ENCODE data around the gene KLHL36. TPM values are rescaled to one million over a fixed set of nuclear protein-coding genes. Genes with fewer than 3 reads are reported as not detected.

The KLHL36 gene
- total RNA-seq, 1 experiment from 2014 or later: 79.0 TPM

DNA sequence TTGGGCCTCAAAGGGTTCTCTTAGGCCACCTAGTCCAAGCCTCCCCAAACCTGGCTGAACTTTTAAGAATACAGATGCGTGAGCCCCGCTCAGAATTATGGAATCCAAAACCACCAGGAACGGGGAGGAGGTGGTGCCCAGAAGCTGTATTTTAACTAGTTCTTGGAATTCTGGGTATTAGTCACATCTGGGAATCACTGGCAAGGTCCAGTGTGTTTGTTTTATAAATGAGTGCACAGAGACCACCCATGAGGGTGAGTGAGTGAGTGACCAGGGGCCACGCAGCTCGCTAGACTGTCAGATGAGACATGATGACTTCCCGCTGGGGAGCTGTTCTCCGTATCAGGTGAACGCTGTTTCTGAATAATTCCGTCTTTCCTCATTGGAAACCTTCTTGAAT, 14.2 kb downstream of the KLHL36 start (continued):
- TF ChIP-seq CTCF (IDR thresholded peaks at IDR 0.05 in 2 of 3, conservative IDR thresholded peaks at IDR 0.05 in 1 of 3; ENCODE audit: borderline replicate concordance in 1 of 3, insufficient read depth in 1 of 3, low read depth in 2 of 3, low read length in 2 of 3): no peak
- no peak for TF ChIP-seq CEBPB (IDR thresholded peaks at IDR 0.05; ENCODE audit: low read depth)
- no peak for TF ChIP-seq SRF (IDR thresholded peaks at IDR 0.05; ENCODE audit: low read depth)

GRCh38 chr16:84663433-84664101, 15.3 kb downstream of the KLHL36 start:
- Histone ChIP-seq H3K36me3 (ENCODE audit: control insufficient read depth in 1 of 2, insufficient read depth in 2 of 2, low read length in 2 of 2) (peaks cover 26 to 35% of the 10 kb centered on the region in 2 experiments), H3K27me3 (ENCODE audit: insufficient read depth, low read length) (no peaks in the 10 kb centered on the region), H4K20me1 (ENCODE audit: insufficient read depth) (no peaks in the 10 kb centered on the region), H2AFZ (ENCODE audit: low read depth, low read length, poor library complexity, severe bottlenecking) (no peak overlapping the region), H3K9ac (ENCODE audit: low read length) (no peak overlapping the region), H3K79me2 (ENCODE audit: insufficient read depth, low read length) (no peaks in the 10 kb centered on the region), H3K4me3 (replicated peaks in 1 of 2; ENCODE audit: low read depth in 1 of 2, low read length in 2 of 2) (no peak overlapping the region), H3K27ac (ENCODE audit: low read depth, low read length) (no peak overlapping the region), H3K9me2 (ENCODE audit: insufficient read depth) (no peaks in the 10 kb centered on the region), H3K4me1 (ENCODE audit: control insufficient read depth in 1 of 2, insufficient read depth in 2 of 2, low read length in 2 of 2) (no peaks in the 10 kb centered on the region), H3K9me3 (ENCODE audit: control insufficient read depth in 1 of 2, insufficient read depth in 1 of 2, low read depth in 1 of 2, low read length in 2 of 2) (no peaks in the 10 kb centered on the region), H3K4me2 (ENCODE audit: low read length) (no peak overlapping the region)
- ChIA-PET CTCF (interaction anchor here (1.9 to 3.1 kb wide), 3 partner anchors 9 to 75 kb away, joined by 6 to 20 read pairs (median 12); no protein-coding TSS in a partner anchor), POLR2A (interaction anchor here (0.9 kb wide), 1 partner anchor 11 kb away, joined by 3 read pairs; no protein-coding TSS in a partner anchor), RAD21 (ENCODE audit: low non-redundant PET in 1 of 2, low total read pairs in 2 of 2, uncharacterized antibody in 2 of 2, unreplicated experiment in 2 of 2) (no interaction called here)
- ATAC-seq: no peak
- no peak for DNase-seq (ENCODE audit: low read depth, low spot score)
- TF ChIP-seq ELF1 (IDR thresholded peaks at IDR 0.05; ENCODE audit: borderline replicate concordance, low read depth): no peak
- no peak for TF ChIP-seq CEBPB (IDR thresholded peaks at IDR 0.05; ENCODE audit: low read depth)
- TF ChIP-seq POLR2A (IDR thresholded peaks at IDR 0.05; ENCODE audit: borderline replicate concordance, extremely low read depth, insufficient read depth, insufficient read length): no peak
- no peak for TF ChIP-seq ZBTB33 (IDR thresholded peaks at IDR 0.05; ENCODE audit: extremely low read depth, insufficient replicate concordance, low read length)
- TF ChIP-seq, protein P1, sequence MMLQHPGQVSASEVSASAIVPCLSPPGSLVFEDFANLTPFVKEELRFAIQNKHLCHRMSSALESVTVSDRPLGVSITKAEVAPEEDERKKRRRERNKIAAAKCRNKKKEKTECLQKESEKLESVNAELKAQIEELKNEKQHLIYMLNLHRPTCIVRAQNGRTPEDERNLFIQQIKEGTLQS (IDR thresholded peaks at IDR 0.05): no peak
- no peak for TF ChIP-seq CBX3 (IDR thresholded peaks at IDR 0.05; ENCODE audit: low read depth)
- no peak for TF ChIP-seq TCF7L2 (IDR thresholded peaks at IDR 0.05; ENCODE audit: borderline replicate concordance, extremely low read depth, insufficient read depth, insufficient read length)
- no peak for TF ChIP-seq POLR2AphosphoS5 (IDR thresholded peaks at IDR 0.05; ENCODE audit: low read depth, low read length)
- TF ChIP-seq JUND (IDR thresholded peaks at IDR 0.05): no peak
- TF ChIP-seq SIN3A (IDR thresholded peaks at IDR 0.05; ENCODE audit: low read depth): no peak
- no peak for TF ChIP-seq ZFX (IDR thresholded peaks at IDR 0.05)
- TF ChIP-seq, protein P2, sequence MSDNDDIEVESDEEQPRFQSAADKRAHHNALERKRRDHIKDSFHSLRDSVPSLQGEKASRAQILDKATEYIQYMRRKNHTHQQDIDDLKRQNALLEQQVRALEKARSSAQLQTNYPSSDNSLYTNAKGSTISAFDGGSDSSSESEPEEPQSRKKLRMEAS (IDR thresholded peaks at IDR 0.05): no peak
- TF ChIP-seq FOSL1 (IDR thresholded peaks at IDR 0.05; ENCODE audit: low read depth): no peak
- no peak for TF ChIP-seq EGR1 (IDR thresholded peaks at IDR 0.05; ENCODE audit: low read depth)
- no peak for TF ChIP-seq ZNF274 (IDR thresholded peaks at IDR 0.05; ENCODE audit: low read depth, low read length)
- no peak for TF ChIP-seq SP1 (IDR thresholded peaks at IDR 0.05; ENCODE audit: low read depth)
- no peak for TF ChIP-seq SRF (IDR thresholded peaks at IDR 0.05; ENCODE audit: low read depth)
- no peak for TF ChIP-seq EZH2phosphoT487 (IDR thresholded peaks at IDR 0.05; ENCODE audit: borderline replicate concordance)
- no peak for TF ChIP-seq EZH2 (IDR thresholded peaks at IDR 0.05)
- no peak for TF ChIP-seq YY1 (IDR thresholded peaks at IDR 0.05; ENCODE audit: extremely low read depth, insufficient replicate concordance, low read depth, low read length)
- intact Hi-C loops (cut with micrococcal nuclease): no loop called here
- no TSS peak for BruUV-seq (replicated peaks)
